Activated CD4-positive, alpha-beta memory T cell treated with anti-CD3 and anti-CD28 coated beads for 36 hours (primary cell): ENCODE measurements around the gene PREX1. TPM values are rescaled to one million over a fixed set of nuclear protein-coding genes. Genes with fewer than 3 reads are reported as not detected.
"Not testable (repeated sequence)": the region's sequence is repeated elsewhere in the genome, so short reads cannot be mapped to it uniquely, and the experiment has no call there.

ENCODE experiments used
- CTCF ChIA-PET: fragments of 350-600 bp; sonication (Branson Sonifier 250); formaldehyde crosslinking; loops from one replicate; lab custom pipeline; 2021; ENCODE audit warnings: antibody characterized with exemption, inconsistent platforms; lab: Charles Lee
- POLR2A ChIA-PET: fragments of 350-600 bp; sonication (Branson Sonifier 250); formaldehyde crosslinking; loops from one replicate; lab custom pipeline; 2021; ENCODE audit warnings: antibody characterized with exemption; lab: Charles Lee
- DNase-seq: peaks from one replicate; pipeline ENCODE4 v3.0.0-alpha.2; 2020
- H3K27ac Mint-ChIP-seq: one replicate; pipeline ENCODE4 v1.8.0; 2021; ENCODE audit warnings: mixed read lengths
- H3K27me3 Mint-ChIP-seq: one replicate; pipeline ENCODE4 v1.8.0; 2021; ENCODE audit warnings: mixed read lengths
- H3K36me3 Mint-ChIP-seq: one replicate; pipeline ENCODE4 v1.8.0; 2021; ENCODE audit warnings: mixed read lengths
- H3K4me1 Mint-ChIP-seq: one replicate; pipeline ENCODE4 v1.8.0; 2021; ENCODE audit warnings: low read depth, mixed read lengths
- H3K4me3 Mint-ChIP-seq: one replicate; pipeline ENCODE4 v1.8.0; 2021; ENCODE audit warnings: mild to moderate bottlenecking, mixed read lengths
- H3K9me3 Mint-ChIP-seq: one replicate; pipeline ENCODE4 v1.8.0; 2021; ENCODE audit warnings: mixed read lengths
- intact Hi-C: fragments of 100-400 bp; cut with micrococcal nuclease; formaldehyde crosslinking; loops from one replicate; pipeline ENCODE4 v1.15.1; 2023
- total RNA-seq, 2 experiments: library from RNA; stranded (reverse); gene quantifications; one replicate each; pipeline ENCODE4 v1.2.3, GENCODE V29; 2021

The PREX1 gene
- total RNA-seq, 2 experiments from 2014 or later = 91.5 to 92.8 TPM

DNA sequence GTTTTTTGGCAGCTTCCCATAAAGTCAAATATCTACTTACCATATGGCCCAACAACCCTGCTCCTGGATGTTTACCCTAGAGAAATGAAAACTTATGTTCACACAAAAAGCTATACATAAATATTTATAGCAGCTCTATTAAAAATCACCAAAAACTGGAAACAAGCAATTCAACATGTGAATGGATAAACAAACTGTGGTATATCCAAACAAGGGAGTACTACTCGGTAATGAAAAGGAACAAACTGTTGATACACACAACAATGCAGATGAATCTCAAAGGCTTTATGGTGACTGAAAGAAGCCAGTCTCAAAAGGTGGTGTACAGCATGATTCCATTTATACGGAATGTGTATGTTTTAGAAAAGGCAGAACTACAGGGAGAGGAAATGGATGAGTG, 48.4 kb downstream of the PREX1 start:
- intact Hi-C loops = no loop called here
- no peak for DNase-seq
- H3K36me3 Mint-ChIP-seq = peaks cover 32% of the 10 kb centered on the region
- POLR2A ChIA-PET = no interaction called here
- peak overlapping the region; percentile 19 for H3K27ac Mint-ChIP-seq
- CTCF ChIA-PET = interaction anchor here (1.4 to 1.6 kb wide), 2 partner anchors 10 to 122 kb away, joined by 3 to 4 read pairs; no protein-coding TSS in a partner anchor
- H3K9me3 Mint-ChIP-seq = peaks cover 16% of the 10 kb centered on the region
- H3K4me3 Mint-ChIP-seq = no peak overlapping the region
- H3K4me1 Mint-ChIP-seq = peaks cover 53% of the 10 kb centered on the region
- no peaks in the 10 kb centered on the region for H3K27me3 Mint-ChIP-seq

DNA sequence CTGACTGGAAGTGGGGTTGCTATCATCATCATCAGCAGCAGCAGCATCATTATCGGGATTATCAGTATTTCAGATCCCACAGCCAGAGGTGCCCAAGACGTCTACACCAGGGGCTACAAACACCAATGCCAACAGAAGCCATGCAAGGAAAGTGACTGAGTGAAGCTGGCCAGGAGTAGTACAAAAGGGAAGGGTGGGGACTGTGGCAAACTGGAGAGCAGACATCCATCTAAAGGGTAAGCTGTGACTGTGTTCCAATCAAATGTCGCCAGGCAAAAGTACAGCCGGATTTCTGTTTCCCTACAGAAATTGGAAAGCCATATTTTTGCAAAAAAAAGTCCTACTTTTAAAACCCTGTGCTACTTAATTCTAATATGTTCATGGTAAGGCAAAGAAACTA, 50.0 kb downstream of the PREX1 start:
- intact Hi-C loops = loop anchor here (1.0 kb wide), 1 partner anchor 9 kb away; no protein-coding TSS in a partner anchor
- DNase-seq = no peak
- POLR2A ChIA-PET = interaction anchor here (0.6 kb wide), 1 partner anchor 35 kb away, joined by 3 read pairs; no protein-coding TSS in a partner anchor
- H3K27ac Mint-ChIP-seq = peak overlapping the region; percentile 82
- H3K4me3 Mint-ChIP-seq = no peak overlapping the region
- H3K27me3 Mint-ChIP-seq = no peaks in the 10 kb centered on the region
- peaks cover 16% of the 10 kb centered on the region for H3K9me3 Mint-ChIP-seq
- H3K4me1 Mint-ChIP-seq = peaks cover 68% of the 10 kb centered on the region
- CTCF ChIA-PET = interaction anchor here (1.6 kb wide), 1 partner anchor 120 kb away, joined by 4 read pairs; no protein-coding TSS in a partner anchor
- peaks cover 32% of the 10 kb centered on the region for H3K36me3 Mint-ChIP-seq

DNA sequence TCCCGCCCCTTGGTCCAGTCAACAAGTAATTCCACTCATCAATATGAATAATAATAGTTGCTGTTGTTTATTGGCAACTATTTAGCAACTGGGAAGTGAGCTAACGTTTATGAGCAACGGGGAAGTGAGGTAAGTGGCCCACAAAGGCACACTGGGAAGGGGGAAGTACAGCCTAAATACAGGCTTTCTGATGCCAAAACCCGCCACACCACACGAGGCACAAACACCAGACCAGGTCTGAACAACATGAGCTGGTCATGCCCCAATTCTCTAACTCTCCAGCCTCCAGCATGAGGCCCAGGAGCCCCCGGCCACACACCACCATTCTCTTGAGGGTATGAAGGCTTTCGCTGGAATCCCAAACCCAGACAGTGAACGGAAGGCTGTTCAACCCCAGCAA, 50.8 kb downstream of the PREX1 start:
- Mint-ChIP-seq H3K27me3 (no peaks in the 10 kb centered on the region), H3K27ac (peak overlapping the region; percentile 82), H3K9me3 (peaks cover 16% of the 10 kb centered on the region), H3K4me1 (peaks cover 75% of the 10 kb centered on the region), H3K36me3 (peaks cover 32% of the 10 kb centered on the region), H3K4me3 (no peak overlapping the region)
- ChIA-PET POLR2A (no interaction called here), CTCF (no interaction called here)
- no peak for DNase-seq
- intact Hi-C loops = loop anchor here (1.0 kb wide), 1 partner anchor 8 kb away; no protein-coding TSS in a partner anchor

DNA sequence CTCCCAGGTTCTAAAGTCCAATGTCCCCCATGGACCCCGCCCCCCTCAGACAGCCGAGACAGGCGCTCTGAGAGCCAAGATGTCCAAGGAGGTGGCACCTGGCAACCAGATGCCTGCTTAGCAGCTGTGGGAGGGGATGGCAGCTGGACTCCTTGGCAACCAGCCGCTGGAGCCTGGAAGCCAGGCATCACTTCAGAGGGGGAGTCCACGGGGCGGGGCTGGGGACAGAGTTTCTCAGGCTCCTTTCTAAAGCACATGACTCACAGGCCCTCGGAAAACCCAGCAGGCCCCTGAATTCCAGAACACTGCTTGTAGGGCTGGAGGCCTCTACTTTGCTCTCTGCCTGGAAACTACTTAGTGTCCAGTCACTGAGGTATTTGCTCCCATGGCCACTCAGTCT, 51.5 kb downstream of the PREX1 start:
- Mint-ChIP-seq H3K4me1 (peaks cover 80% of the 10 kb centered on the region), H3K27me3 (no peaks in the 10 kb centered on the region), H3K4me3 (no peak overlapping the region), H3K36me3 (peaks cover 29% of the 10 kb centered on the region), H3K27ac (peak overlapping the region; percentile 82), H3K9me3 (peaks cover 16% of the 10 kb centered on the region)
- intact Hi-C loops = no loop called here
- POLR2A ChIA-PET = no interaction called here
- CTCF ChIA-PET = no interaction called here
- DNase-seq = peak; percentile 34

DNA sequence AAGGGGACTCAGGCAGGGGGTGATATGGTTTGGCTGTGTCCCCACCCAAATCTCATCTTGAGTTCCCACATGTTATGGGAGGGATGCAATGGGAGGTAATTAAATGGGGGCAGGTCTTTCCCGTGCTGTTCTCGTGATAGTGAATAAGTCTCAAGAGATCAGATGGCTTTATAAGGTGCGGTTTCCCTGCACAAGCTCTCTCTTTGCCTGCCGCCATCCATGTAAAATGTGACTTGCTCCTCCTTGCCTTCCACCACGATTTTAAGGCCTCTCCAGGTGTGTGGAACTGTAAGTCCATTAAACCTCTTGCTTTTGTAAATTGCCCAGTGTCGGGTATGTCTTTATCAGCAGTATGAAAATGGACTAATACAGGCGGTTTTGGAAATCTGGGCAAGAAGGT, 52.3 kb downstream of the PREX1 start:
- CTCF ChIA-PET = interaction anchor here (1.0 kb wide), 1 partner anchor 8 kb away, joined by 3 read pairs; no protein-coding TSS in a partner anchor

GRCh38 chr20:48774696-48775095, 53.1 kb downstream of the PREX1 start:
- intact Hi-C loops = no loop called here
- ChIA-PET CTCF (no interaction called here), POLR2A (no interaction called here)
- Mint-ChIP-seq H3K4me1 (peaks cover 84% of the 10 kb centered on the region), H3K27me3 (no peaks in the 10 kb centered on the region), H3K27ac (peak overlapping the region; percentile 65), H3K36me3 (peaks cover 26% of the 10 kb centered on the region), H3K4me3 (no peak overlapping the region), H3K9me3 (peaks cover 15% of the 10 kb centered on the region)
- no peak for DNase-seq

More for the DNA sequence above, 52.3 kb downstream of the PREX1 start:
- DNase-seq, H3K27me3 Mint-ChIP-seq, H3K4me3 Mint-ChIP-seq, POLR2A ChIA-PET, intact Hi-C loops: not testable (repeated sequence)
- Mint-ChIP-seq H3K36me3 (peaks cover 26% of the 10 kb centered on the region), H3K9me3 (peaks cover 16% of the 10 kb centered on the region), H3K4me1 (peaks cover 84% of the 10 kb centered on the region), H3K27ac (peak overlapping the region; percentile 31)

- Mint-ChIP-seq H3K27ac (peak overlapping the region; percentile 65), H3K36me3 (peaks cover 20% of the 10 kb centered on the region), H3K4me1 (peaks cover 88% of the 10 kb centered on the region), H3K27me3 (no peaks in the 10 kb centered on the region), H3K9me3 (peaks cover 10% of the 10 kb centered on the region), H3K4me3 (no peak overlapping the region)
- no peak for DNase-seq
- CTCF ChIA-PET = no interaction called here
- intact Hi-C loops = no loop called here
- POLR2A ChIA-PET = no interaction called here
These were observed 53.9 kb downstream of the PREX1 start for GRCh38 chr20:48773837-48774418.

- ChIA-PET CTCF (interaction anchor here (1.0 to 1.3 kb wide), 2 partner anchors 56 to 115 kb away, joined by 3 to 4 read pairs; partner anchors contain the start of gene PREX1), POLR2A (interaction anchor here (0.6 kb wide), 1 partner anchor 270 kb away, joined by 4 read pairs; no protein-coding TSS in a partner anchor)
- H3K27ac Mint-ChIP-seq = peak overlapping the region; percentile 74
- intact Hi-C loops = no loop called here
- no peaks in the 10 kb centered on the region for H3K27me3 Mint-ChIP-seq
- H3K9me3 Mint-ChIP-seq = peaks cover 10% of the 10 kb centered on the region
- H3K4me3 Mint-ChIP-seq = peak overlapping the region; percentile 29
- peaks cover 23% of the 10 kb centered on the region for H3K36me3 Mint-ChIP-seq
- DNase-seq = no peak
- peaks cover 91% of the 10 kb centered on the region for H3K4me1 Mint-ChIP-seq
These were observed 55.4 kb downstream of the PREX1 start for GRCh38 chr20:48772183-48772976.

- Mint-ChIP-seq H3K4me3 (no peak overlapping the region), H3K27ac (no peak overlapping the region), H3K9me3 (peaks cover 10% of the 10 kb centered on the region), H3K36me3 (peaks cover 20% of the 10 kb centered on the region), H3K27me3 (no peaks in the 10 kb centered on the region), H3K4me1 (peaks cover 91% of the 10 kb centered on the region)
- DNase-seq = no peak
- ChIA-PET CTCF (no interaction called here), POLR2A (no interaction called here)
- intact Hi-C loops = no loop called here
These were observed 56.3 kb downstream of the PREX1 start for GRCh38 chr20:48771542-48771941.

DNA sequence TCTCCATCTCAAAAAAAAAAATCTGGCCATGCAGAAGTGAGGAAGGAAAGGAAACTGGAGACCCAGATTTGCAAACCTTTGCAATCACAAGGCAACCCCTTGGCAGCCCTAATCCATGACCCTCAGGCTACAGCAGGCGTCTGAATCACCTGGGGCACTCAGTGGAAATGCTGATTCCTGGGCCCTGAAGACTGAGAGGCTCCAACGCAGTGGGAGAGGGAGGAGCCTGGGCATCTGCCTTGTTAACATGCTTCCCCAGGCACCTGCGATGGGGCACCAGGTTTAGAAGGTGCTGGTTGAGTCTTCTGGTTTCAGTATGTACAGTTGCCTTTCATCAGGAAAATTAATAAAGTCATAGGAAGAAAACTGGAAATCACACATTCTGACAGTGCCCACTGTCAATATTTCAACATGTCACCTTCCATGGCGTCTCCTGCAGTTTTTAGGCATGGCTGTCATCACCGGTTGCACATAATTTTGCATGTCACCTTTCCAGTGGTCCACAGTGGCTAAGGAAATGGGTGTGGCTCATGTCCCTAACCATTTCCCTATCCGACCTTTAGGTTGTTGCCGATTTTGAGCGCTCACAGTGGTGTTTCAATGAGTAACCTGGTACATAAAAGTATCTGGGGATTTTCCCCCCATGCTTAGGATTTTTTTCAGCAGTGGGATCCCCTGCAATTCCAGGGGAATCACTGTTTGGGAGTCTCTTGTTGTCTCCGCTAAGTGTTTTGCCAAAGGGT, 56.9 kb downstream of the PREX1 start:
- no peak overlapping the region for H3K4me3 Mint-ChIP-seq
- H3K9me3 Mint-ChIP-seq = peaks cover 10% of the 10 kb centered on the region
- ChIA-PET POLR2A (interaction anchor here (1.7 kb wide), 1 partner anchor 13 kb away, joined by 7 read pairs; no protein-coding TSS in a partner anchor), CTCF (interaction anchor here (2.1 kb wide), 1 partner anchor 113 kb away, joined by 7 read pairs; no protein-coding TSS in a partner anchor)
- peaks cover 95% of the 10 kb centered on the region for H3K4me1 Mint-ChIP-seq
- DNase-seq = peak; percentile 44
- H3K27me3 Mint-ChIP-seq = no peaks in the 10 kb centered on the region
- intact Hi-C loops = no loop called here
- H3K27ac Mint-ChIP-seq = peak overlapping the region; percentile 91
- peaks cover 20% of the 10 kb centered on the region for H3K36me3 Mint-ChIP-seq
